PC-3 (cell line): ENCODE results near the gene ATG7. TPM values are rescaled to one million over a fixed set of nuclear protein-coding genes. Genes with fewer than 3 reads are reported as not detected.

Source experiments
- ATAC-seq: fragments of 200-7000 bp; cut with Tn5 transposase; 2 replicates; pipeline ENCODE4 v1.9.1; 2020; ENCODE audit warnings: mild to moderate bottlenecking, moderate library complexity
- BruUV-seq: library from RNA; stranded (reverse); fragments of 400-500 nt; replicated peaks from 2 replicates; lab custom pipeline; 2021; lab: Mats Ljungman, UMichigan
- CTCF ChIA-PET: fragments of 300-600 bp; sonication (Branson Sonifier 250); formaldehyde crosslinking; loops from one replicate; lab custom pipeline; 2022; ENCODE audit warnings: antibody characterized with exemption; lab: Charles Lee
- POLR2A ChIA-PET: fragments of 300-600 bp; sonication (Branson Sonifier 250); formaldehyde crosslinking; loops from one replicate; lab custom pipeline; 2022; ENCODE audit warnings: antibody characterized with exemption; ENCODE audit not compliant: unreplicated experiment; lab: Charles Lee
- DNase-seq: peaks from one replicate; pipeline ENCODE4 v3.0.0-alpha.2; 2015
- H2AFZ ChIP-seq: fragments of 300-600 bp; sonication (generic); 2 replicates; pipeline ENCODE4 v1.6.0; 2016; ENCODE audit warnings: antibody characterized with exemption, low read length
- H3F3A ChIP-seq: fragments of 300-600 bp; sonication (generic); one replicate; pipeline ENCODE4 v1.6.0; 2017; ENCODE audit warnings: antibody characterized with exemption, low read length, control low read depth, mild to moderate bottlenecking; ENCODE audit not compliant: unreplicated experiment
- H3K27ac ChIP-seq: fragments of 300-600 bp; sonication (generic); 2 replicates; pipeline ENCODE4 v1.5.1; 2016; ENCODE audit warnings: mild to moderate bottlenecking, low read length
- H3K27me3 ChIP-seq: fragments of 300-600 bp; sonication (generic); 2 replicates; pipeline ENCODE4 v1.6.1; 2016; ENCODE audit warnings: low read length, mixed read lengths
- H3K36me3 ChIP-seq: fragments of 300-600 bp; sonication (generic); 2 replicates; pipeline ENCODE4 v1.6.1; 2016; ENCODE audit warnings: low read depth, mixed run types, low read length, mixed read lengths
- H3K4me1 ChIP-seq: fragments of 300-600 bp; sonication (generic); 2 replicates; pipeline ENCODE4 v1.5.1; 2016; ENCODE audit warnings: low read length; ENCODE audit not compliant: insufficient read depth
- H3K4me2 ChIP-seq: fragments of 300-600 bp; sonication (generic); 2 replicates; pipeline ENCODE4 v1.6.0; 2016; ENCODE audit warnings: low read length
- H3K4me3 ChIP-seq: fragments of 300-600 bp; sonication (generic); 2 replicates; pipeline ENCODE4 v1.5.1; 2016; ENCODE audit warnings: mild to moderate bottlenecking, low read length, mixed read lengths
- H3K79me2 ChIP-seq: fragments of 300-600 bp; sonication (generic); 2 replicates; pipeline ENCODE4 v1.6.1; 2017; ENCODE audit warnings: low read length, mixed read lengths
- H3K9ac ChIP-seq: fragments of 300-600 bp; sonication (generic); 2 replicates; pipeline ENCODE4 v1.6.0; 2016; ENCODE audit warnings: mild to moderate bottlenecking, low read length
- H3K9me2 ChIP-seq: fragments of 300-600 bp; sonication (generic); replicated peaks from 2 replicates; pipeline ENCODE4 v1.6.1; 2016; ENCODE audit warnings: mixed run types, low read length, mixed read lengths
- H3K9me3 ChIP-seq: fragments of 300-600 bp; sonication (generic); 2 replicates; pipeline ENCODE4 v1.6.1; 2016; ENCODE audit warnings: low read length, mixed read lengths
- H4K20me1 ChIP-seq: fragments of 300-600 bp; sonication (generic); 2 replicates; pipeline ENCODE4 v1.6.1; 2016; ENCODE audit warnings: low read length, mixed read lengths
- EZH2 ChIP-seq: fragments of 300-600 bp; sonication (generic); IDR thresholded peaks from one replicate; pipeline ENCODE4 v1.6.1; 2017; ENCODE audit warnings: antibody characterized with exemption, mild to moderate bottlenecking, low read length; ENCODE audit not compliant: unreplicated experiment
- EZH2phosphoT487 ChIP-seq: fragments of 300-600 bp; sonication (generic); IDR thresholded peaks from 2 replicates; pipeline ENCODE4 v1.6.1; 2018; ENCODE audit warnings: mild to moderate bottlenecking, antibody characterized with exemption, low read length, borderline replicate concordance
- intact Hi-C: fragments of 100-400 bp; cut with micrococcal nuclease; formaldehyde crosslinking; loops from 2 replicates; pipeline ENCODE4 v1.9.0; 2023
- total RNA-seq: library from RNA; depleted of rRNA; stranded (reverse); fragments of >200 nt; gene quantifications from 2 replicates; pipeline ENCODE4 v1.2.3, GENCODE V29; 2014
- TF ChIP-seq, protein P1 (sequence below): fragments of 300-600 bp; sonication (generic); conservative IDR thresholded peaks from 2 replicates; pipeline ENCODE4 v1.5.1; 2017; ENCODE audit warnings: antibody characterized with exemption, low read depth, mild to moderate bottlenecking, low read length

The ATG7 gene
- total RNA-seq, 1 experiment from 2014 or later: 36.5 TPM

- no peak for DNase-seq
- Histone ChIP-seq H4K20me1 (no peaks in the 10 kb centered on the region; the same call in 1 of the 2 replicates), H3K4me3 (no peak overlapping the region), H3K79me2 (0 out of 2 replicates have a peak, but pooled peaks cover 9% of the 10 kb centered on the region), H3K9me3 (no peaks in the 10 kb centered on the region), H3K27ac (no peak overlapping the region), H3K27me3 (no peaks in the 10 kb centered on the region), H3K4me1 (no peaks in the 10 kb centered on the region), H2AFZ (no peak overlapping the region), H3K9me2 (no peaks in the 10 kb centered on the region), H3K36me3 (peaks cover 13% of the 10 kb centered on the region; the same call in 1 of the 2 replicates), H3K9ac (no peak overlapping the region), H3K4me2 (no peak overlapping the region), H3F3A (no peaks in the 10 kb centered on the region)
- POLR2A ChIA-PET: no interaction called here
- TF ChIP-seq, protein P1, sequence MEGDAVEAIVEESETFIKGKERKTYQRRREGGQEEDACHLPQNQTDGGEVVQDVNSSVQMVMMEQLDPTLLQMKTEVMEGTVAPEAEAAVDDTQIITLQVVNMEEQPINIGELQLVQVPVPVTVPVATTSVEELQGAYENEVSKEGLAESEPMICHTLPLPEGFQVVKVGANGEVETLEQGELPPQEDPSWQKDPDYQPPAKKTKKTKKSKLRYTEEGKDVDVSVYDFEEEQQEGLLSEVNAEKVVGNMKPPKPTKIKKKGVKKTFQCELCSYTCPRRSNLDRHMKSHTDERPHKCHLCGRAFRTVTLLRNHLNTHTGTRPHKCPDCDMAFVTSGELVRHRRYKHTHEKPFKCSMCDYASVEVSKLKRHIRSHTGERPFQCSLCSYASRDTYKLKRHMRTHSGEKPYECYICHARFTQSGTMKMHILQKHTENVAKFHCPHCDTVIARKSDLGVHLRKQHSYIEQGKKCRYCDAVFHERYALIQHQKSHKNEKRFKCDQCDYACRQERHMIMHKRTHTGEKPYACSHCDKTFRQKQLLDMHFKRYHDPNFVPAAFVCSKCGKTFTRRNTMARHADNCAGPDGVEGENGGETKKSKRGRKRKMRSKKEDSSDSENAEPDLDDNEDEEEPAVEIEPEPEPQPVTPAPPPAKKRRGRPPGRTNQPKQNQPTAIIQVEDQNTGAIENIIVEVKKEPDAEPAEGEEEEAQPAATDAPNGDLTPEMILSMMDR: no peak
- no peak for TF ChIP-seq EZH2phosphoT487
- TF ChIP-seq EZH2: no peak
- intact Hi-C loops: no loop called here
- CTCF ChIA-PET: no interaction called here
- BruUV-seq: no TSS peak
- ATAC-seq: no peak
Measured at GRCh38 chr3:11554236-11554610, 282.0 kb downstream of the ATG7 start.

GRCh38 chr3:11554666-11555065, 282.5 kb downstream of the ATG7 start:
- intact Hi-C loops: no loop called here
- DNase-seq: no peak
- Histone ChIP-seq H3K36me3 (peaks cover 13% of the 10 kb centered on the region; the same call in 1 of the 2 replicates), H3K9me3 (no peaks in the 10 kb centered on the region), H3K27ac (no peak overlapping the region), H3F3A (no peaks in the 10 kb centered on the region), H3K9me2 (no peaks in the 10 kb centered on the region), H3K4me3 (no peak overlapping the region), H3K27me3 (no peaks in the 10 kb centered on the region), H3K9ac (no peak overlapping the region), H2AFZ (no peak overlapping the region), H3K4me2 (no peak overlapping the region), H4K20me1 (no peaks in the 10 kb centered on the region; the same call in 1 of the 2 replicates), H3K79me2 (0 out of 2 replicates have a peak, but pooled peaks cover 9% of the 10 kb centered on the region), H3K4me1 (no peaks in the 10 kb centered on the region)
- ATAC-seq: no peak
- ChIA-PET CTCF (no interaction called here), POLR2A (no interaction called here)
- BruUV-seq: no TSS peak
- TF ChIP-seq, protein P1: no peak
- TF ChIP-seq EZH2 (no peak), EZH2phosphoT487 (no peak)

- H3K79me2 ChIP-seq: 0 out of 2 replicates have a peak, but pooled peaks cover 9% of the 10 kb centered on the region
- no peaks in the 10 kb centered on the region; the same call in 1 of the 2 replicates for H4K20me1 ChIP-seq
- TF ChIP-seq EZH2 (no peak), EZH2phosphoT487 (no peak)
- TF ChIP-seq, protein P1: no peak
- H3K27me3 ChIP-seq: no peaks in the 10 kb centered on the region
- no peaks in the 10 kb centered on the region for H3F3A ChIP-seq
- CTCF ChIA-PET: no interaction called here
- no peak overlapping the region for H3K9ac ChIP-seq
- POLR2A ChIA-PET: no interaction called here
- no peak overlapping the region for H3K27ac ChIP-seq
- BruUV-seq: no TSS peak
- H3K9me3 ChIP-seq: no peaks in the 10 kb centered on the region
- DNase-seq: no peak
- no peaks in the 10 kb centered on the region for H3K4me1 ChIP-seq
- no peak for ATAC-seq
- no peak overlapping the region for H3K4me3 ChIP-seq
- intact Hi-C loops: no loop called here
- no peaks in the 10 kb centered on the region for H3K9me2 ChIP-seq
- no peak overlapping the region for H2AFZ ChIP-seq
- no peak overlapping the region for H3K4me2 ChIP-seq
- peaks cover 13% of the 10 kb centered on the region; the same call in 1 of the 2 replicates for H3K36me3 ChIP-seq
Measured at GRCh38 chr3:11555211-11555782, 283.1 kb downstream of the ATG7 start.
